Measurements from ENCODE around the gene XKR8. TPM values are rescaled to one million over a fixed set of nuclear protein-coding genes. Genes with fewer than 3 reads are reported as not detected.
"Not testable (repeated sequence)": the region's sequence is repeated elsewhere in the genome, so short reads cannot be mapped to it uniquely, and the experiment has no call there.

XKR8 gene
- total and polyA plus RNA-seq, 2 donors (not counting 1 experiment from before 2014, with no cell fraction given) = 5.5 to 9.2 TPM

- no peaks in the 10 kb centered on the region for H3K79me2 ChIP-seq (ENCODE audit: control insufficient read depth, insufficient read depth, low read length)
- H3K9me3 ChIP-seq (ENCODE audit: control insufficient read depth, insufficient read depth, low read depth, low read length) = no peaks in the 10 kb centered on the region
- no peak overlapping the region for H3K27ac ChIP-seq (ENCODE audit: insufficient read depth, low read length)
- TF ChIP-seq CTCF (conservative IDR thresholded peaks at IDR 0.05 in 1 of 2, IDR thresholded peaks at IDR 0.05 in 1 of 2; ENCODE audit: low read depth in 1 of 2, low read length in 2 of 2) (no peak), EZH2 (IDR thresholded peaks at IDR 0.05; ENCODE audit: low read length, missing control alignments) (no peak)
- no peak for DNase-seq (ENCODE audit: low read depth in 2 of 2)
- H3K4me1 ChIP-seq (ENCODE audit: control insufficient read depth, extremely low read depth, insufficient read depth, low read length) = no peaks in the 10 kb centered on the region
- no peaks in the 10 kb centered on the region for H3K27me3 ChIP-seq (ENCODE audit: control insufficient read depth, insufficient read depth, low read length)
- no peak overlapping the region for H2AFZ ChIP-seq (ENCODE audit: low read length)
- no peak overlapping the region for H3K4me3 ChIP-seq (replicated peaks in 1 of 4; ENCODE audit: control extremely low read depth in 1 of 4, insufficient read depth in 1 of 4, low read depth in 3 of 4, low read length in 4 of 4)
- peaks cover 6% of the 10 kb centered on the region for H3K36me3 ChIP-seq (ENCODE audit: control insufficient read depth, insufficient read depth, low read length)
- no peak overlapping the region for H3K4me2 ChIP-seq (ENCODE audit: extremely low read depth, insufficient read depth, low read length)
- no peak overlapping the region for H3K9ac ChIP-seq (ENCODE audit: insufficient read depth, low read length)
- no peaks in the 10 kb centered on the region for H4K20me1 ChIP-seq (ENCODE audit: control insufficient read depth, extremely low read depth, insufficient read depth, low read length)
Measured at GRCh38 chr1:27999055-27999454, 39.3 kb downstream of the XKR8 start.

DNA sequence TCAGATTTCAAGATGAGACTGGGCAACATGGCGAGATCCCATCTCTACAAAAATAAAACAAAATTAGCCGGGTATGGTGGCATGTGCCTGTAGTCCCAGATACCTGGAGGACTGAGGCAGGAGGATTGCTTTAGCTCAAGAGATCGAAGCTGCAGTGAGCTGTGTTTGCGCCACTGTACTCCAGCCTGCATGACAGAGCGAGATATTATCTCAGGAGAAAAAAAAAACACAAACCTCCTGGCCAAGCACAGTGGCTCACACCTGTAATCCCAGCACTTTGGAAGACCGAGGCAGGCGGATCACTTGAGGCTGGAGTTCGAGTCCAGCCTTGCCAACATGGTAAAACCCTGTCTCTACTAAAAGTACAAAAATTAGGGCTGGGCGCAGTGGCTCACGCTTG, 42.8 kb downstream of the XKR8 start:
- Histone ChIP-seq H3K9me3 (ENCODE audit: control insufficient read depth, insufficient read depth, low read depth, low read length) (no peaks in the 10 kb centered on the region), H3K27ac (ENCODE audit: insufficient read depth, low read length) (no peak overlapping the region), H3K9ac (ENCODE audit: insufficient read depth, low read length) (no peak overlapping the region), H3K4me3 (replicated peaks in 1 of 4; ENCODE audit: control extremely low read depth in 1 of 4, insufficient read depth in 1 of 4, low read depth in 3 of 4, low read length in 4 of 4) (no peak overlapping the region), H3K4me1 (ENCODE audit: control insufficient read depth, extremely low read depth, insufficient read depth, low read length) (no peaks in the 10 kb centered on the region), H3K4me2 (ENCODE audit: extremely low read depth, insufficient read depth, low read length) (no peak overlapping the region), H3K79me2 (ENCODE audit: control insufficient read depth, insufficient read depth, low read length) (no peaks in the 10 kb centered on the region), H2AFZ (ENCODE audit: low read length) (no peak overlapping the region), H4K20me1 (ENCODE audit: control insufficient read depth, extremely low read depth, insufficient read depth, low read length) (no peaks in the 10 kb centered on the region), H3K27me3 (ENCODE audit: control insufficient read depth, insufficient read depth, low read length) (no peaks in the 10 kb centered on the region), H3K36me3 (ENCODE audit: control insufficient read depth, insufficient read depth, low read length) (peaks cover 4% of the 10 kb centered on the region)
- TF ChIP-seq CTCF (conservative IDR thresholded peaks at IDR 0.05 in 1 of 2, IDR thresholded peaks at IDR 0.05 in 1 of 2; ENCODE audit: low read depth in 1 of 2, low read length in 2 of 2) (no peak), EZH2 (IDR thresholded peaks at IDR 0.05; ENCODE audit: low read length, missing control alignments) (no peak)
- DNase-seq (ENCODE audit: low read depth in 2 of 2) = no peak

DNA sequence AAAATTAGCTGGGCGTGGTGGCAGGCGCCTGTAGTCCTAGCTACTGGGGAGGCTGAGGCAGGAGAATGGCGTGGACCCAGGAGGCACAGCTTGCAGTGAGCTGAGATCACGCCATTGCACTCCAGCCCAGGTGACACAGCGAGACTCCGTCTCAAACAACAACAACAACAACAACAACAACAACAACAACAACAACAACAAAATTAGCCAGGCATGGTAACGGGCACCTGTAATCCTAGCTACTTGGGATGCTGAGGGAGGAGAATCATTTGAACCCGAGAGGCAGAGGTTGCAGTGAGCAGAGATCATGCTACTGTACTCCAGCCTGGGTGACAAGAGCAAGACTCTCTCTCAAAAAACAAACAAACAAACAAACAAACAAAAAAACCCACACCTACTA, 43.3 kb downstream of the XKR8 start:
- not testable (repeated sequence) for H3K79me2 ChIP-seq (ENCODE audit: control insufficient read depth, insufficient read depth, low read length); H4K20me1 ChIP-seq (ENCODE audit: control insufficient read depth, extremely low read depth, insufficient read depth, low read length); H3K4me3 ChIP-seq (replicated peaks in 1 of 4; ENCODE audit: control extremely low read depth in 1 of 4, insufficient read depth in 1 of 4, low read depth in 3 of 4, low read length in 4 of 4); H2AFZ ChIP-seq (ENCODE audit: low read length); H3K27ac ChIP-seq (ENCODE audit: insufficient read depth, low read length); H3K36me3 ChIP-seq (ENCODE audit: control insufficient read depth, insufficient read depth, low read length); H3K27me3 ChIP-seq (ENCODE audit: control insufficient read depth, insufficient read depth, low read length); H3K9ac ChIP-seq (ENCODE audit: insufficient read depth, low read length); DNase-seq (ENCODE audit: low read depth in 2 of 2); H3K4me2 ChIP-seq (ENCODE audit: extremely low read depth, insufficient read depth, low read length); H3K4me1 ChIP-seq (ENCODE audit: control insufficient read depth, extremely low read depth, insufficient read depth, low read length); H3K9me3 ChIP-seq (ENCODE audit: control insufficient read depth, insufficient read depth, low read depth, low read length)
